Caco-2 (cell line): ENCODE measurements around the gene NCAPD3. TPM values are rescaled to one million over a fixed set of nuclear protein-coding genes. Genes with fewer than 3 reads are reported as not detected.

Source experiments
- BruUV-seq: library from RNA; stranded (reverse); fragments of 400-500 nt; replicated peaks from 2 replicates; lab custom pipeline; 2021; lab: Mats Ljungman, UMichigan
- CTCF ChIA-PET: fragments of 300-600 bp; sonication (Branson Sonifier 250); formaldehyde crosslinking; loops from one replicate; lab custom pipeline; 2022; ENCODE audit warnings: antibody characterized with exemption; lab: Charles Lee
- POLR2A ChIA-PET: fragments of 300-600 bp; sonication (Branson Sonifier 250); formaldehyde crosslinking; loops from one replicate; lab custom pipeline; 2022; ENCODE audit warnings: antibody characterized with exemption; lab: Charles Lee
- DNase-seq, 2 experiments: peaks; one replicate each; pipeline versions ENCODE4 v3.0.0 to v3.0.0-alpha.2; 2020 to 2022
- H3K27me3 ChIP-seq: replicated peaks from 2 replicates; pipeline ENCODE4 v1.6.0; 2011; ENCODE audit warnings: low read length; ENCODE audit not compliant: control insufficient read depth, insufficient read depth
- H3K36me3 ChIP-seq: 2 replicates; pipeline ENCODE4 v1.5.1; 2011; ENCODE audit warnings: low read length; ENCODE audit not compliant: control insufficient read depth, insufficient read depth
- H3K4me1 ChIP-seq: fragments of 250-450 bp; sonication (Bioruptor Pico); 2 replicates; pipeline ENCODE4 v1.5.1; 2020; ENCODE audit warnings: mild to moderate bottlenecking
- H3K4me3 ChIP-seq: 2 replicates; pipeline ENCODE4 v1.5.1; 2011; ENCODE audit warnings: low read depth, mild to moderate bottlenecking, control low read depth, low read length
- H3K9me3 ChIP-seq: fragments of 250-450 bp; sonication (Bioruptor Pico); 2 replicates; pipeline ENCODE4 v1.5.1; 2020; ENCODE audit warnings: mild to moderate bottlenecking, moderate library complexity
- H3K27ac Mint-ChIP-seq: one replicate; pipeline ENCODE4 v1.8.0; 2022; ENCODE audit warnings: mixed read lengths; ENCODE audit not compliant: unreplicated experiment
- H3K27me3 Mint-ChIP-seq: one replicate; pipeline ENCODE4 v1.8.0; 2022; ENCODE audit warnings: mixed read lengths; ENCODE audit not compliant: insufficient read depth, unreplicated experiment
- H3K36me3 Mint-ChIP-seq: one replicate; pipeline ENCODE4 v1.8.0; 2022; ENCODE audit warnings: mild to moderate bottlenecking, mixed read lengths; ENCODE audit not compliant: insufficient read depth, unreplicated experiment
- H3K4me1 Mint-ChIP-seq: one replicate; pipeline ENCODE4 v1.8.0; 2022; ENCODE audit warnings: low read depth, mixed read lengths; ENCODE audit not compliant: unreplicated experiment
- H3K4me3 Mint-ChIP-seq: one replicate; pipeline ENCODE4 v1.8.0; 2022; ENCODE audit warnings: mild to moderate bottlenecking, moderate library complexity, mixed read lengths; ENCODE audit not compliant: unreplicated experiment
- H3K9me3 Mint-ChIP-seq: one replicate; pipeline ENCODE4 v1.8.0; 2022; ENCODE audit warnings: mixed read lengths; ENCODE audit not compliant: unreplicated experiment
- intact Hi-C: fragments of 100-400 bp; cut with micrococcal nuclease; formaldehyde crosslinking; loops from one replicate; pipeline ENCODE4 v1.10.0; 2022; ENCODE audit not compliant: unreplicated experiment
- total RNA-seq: library from RNA; stranded (reverse); gene quantifications from 2 replicates; pipeline ENCODE4 v1.2.3, GENCODE V29; 2022
- TF ChIP-seq, protein P1 (sequence below), 2 experiments: fragments of 200-600 bp in 1 of 2; IDR thresholded peaks; 1 replicate in 1 of 2; 2 replicates in 1 of 2; pipeline versions ENCODE4 v1.5.1 to v1.8.0; 2011 to 2022; ENCODE audit warnings: antibody characterized with exemption in 1 of 2, control low read depth in 1 of 2, inconsistent platforms in 1 of 2, low read depth in 1 of 2, low read length in 1 of 2, mild to moderate bottlenecking in 1 of 2, moderate library complexity in 1 of 2; ENCODE audit not compliant: insufficient read depth in 1 of 2, severe bottlenecking in 1 of 2, unreplicated experiment in 1 of 2

NCAPD3 gene
- total RNA-seq, 1 experiment from 2014 or later = 108 TPM

DNA sequence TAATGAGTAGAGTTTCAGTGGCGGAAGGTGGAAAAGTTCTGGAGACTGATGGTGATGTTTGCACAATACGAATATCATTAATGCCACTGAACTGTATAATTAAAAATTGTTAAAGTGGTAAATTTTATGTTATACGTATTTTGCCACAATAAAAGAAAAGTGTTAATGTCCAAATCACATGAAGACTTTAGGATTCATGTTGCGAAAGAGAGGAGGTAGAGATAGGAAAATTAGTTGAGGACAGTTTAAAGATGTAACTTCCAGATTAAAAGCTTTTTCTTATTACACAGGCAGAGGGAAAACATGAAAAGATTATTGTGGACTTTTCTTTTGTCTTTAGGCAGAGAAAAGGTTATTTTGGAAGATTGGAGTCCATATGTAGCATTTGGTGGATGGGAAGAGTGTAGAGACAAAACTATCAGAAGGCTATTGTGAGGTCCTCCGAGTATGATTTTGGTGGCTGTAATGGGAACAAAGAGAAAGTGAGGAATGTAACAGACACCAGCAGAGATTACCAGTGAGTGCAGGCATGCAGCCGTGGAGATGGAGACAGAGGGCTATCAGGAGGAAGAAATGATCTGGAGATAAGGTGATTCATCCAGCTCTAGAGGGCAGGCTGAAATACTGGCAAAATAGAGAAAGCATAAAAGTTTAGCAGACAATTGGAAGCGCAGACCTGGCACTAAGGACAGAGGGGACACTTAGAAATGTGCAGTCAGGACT is 13.2 kb upstream of the NCAPD3 start:
- H3K4me3 ChIP-seq = no peak overlapping the region
- no peaks in the 10 kb centered on the region for H3K4me1 Mint-ChIP-seq
- CTCF ChIA-PET = interaction anchor here (0.5 kb wide), 1 partner anchor 73 kb away, joined by 4 read pairs; no protein-coding TSS in a partner anchor
- no peaks in the 10 kb centered on the region for H3K9me3 Mint-ChIP-seq
- TF ChIP-seq, protein P1, sequence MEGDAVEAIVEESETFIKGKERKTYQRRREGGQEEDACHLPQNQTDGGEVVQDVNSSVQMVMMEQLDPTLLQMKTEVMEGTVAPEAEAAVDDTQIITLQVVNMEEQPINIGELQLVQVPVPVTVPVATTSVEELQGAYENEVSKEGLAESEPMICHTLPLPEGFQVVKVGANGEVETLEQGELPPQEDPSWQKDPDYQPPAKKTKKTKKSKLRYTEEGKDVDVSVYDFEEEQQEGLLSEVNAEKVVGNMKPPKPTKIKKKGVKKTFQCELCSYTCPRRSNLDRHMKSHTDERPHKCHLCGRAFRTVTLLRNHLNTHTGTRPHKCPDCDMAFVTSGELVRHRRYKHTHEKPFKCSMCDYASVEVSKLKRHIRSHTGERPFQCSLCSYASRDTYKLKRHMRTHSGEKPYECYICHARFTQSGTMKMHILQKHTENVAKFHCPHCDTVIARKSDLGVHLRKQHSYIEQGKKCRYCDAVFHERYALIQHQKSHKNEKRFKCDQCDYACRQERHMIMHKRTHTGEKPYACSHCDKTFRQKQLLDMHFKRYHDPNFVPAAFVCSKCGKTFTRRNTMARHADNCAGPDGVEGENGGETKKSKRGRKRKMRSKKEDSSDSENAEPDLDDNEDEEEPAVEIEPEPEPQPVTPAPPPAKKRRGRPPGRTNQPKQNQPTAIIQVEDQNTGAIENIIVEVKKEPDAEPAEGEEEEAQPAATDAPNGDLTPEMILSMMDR (IDR thresholded peaks at IDR 0.05; ENCODE audit: insufficient read depth in 1 of 2, low read depth in 1 of 2, low read length in 1 of 2, severe bottlenecking in 1 of 2, unreplicated experiment in 1 of 2) = no peak
- POLR2A ChIA-PET = no interaction called here
- no peaks in the 10 kb centered on the region for H3K4me1 ChIP-seq
- no peaks in the 10 kb centered on the region for H3K27me3 Mint-ChIP-seq
- no TSS peak for BruUV-seq
- H3K4me3 Mint-ChIP-seq = no peak overlapping the region
- H3K9me3 ChIP-seq = no peaks in the 10 kb centered on the region
- intact Hi-C loops = no loop called here
- no peak overlapping the region for H3K27ac Mint-ChIP-seq
- DNase-seq = no peak
- 0 out of 2 replicates have a peak, but pooled peaks cover 4% of the 10 kb centered on the region for H3K36me3 ChIP-seq
- no peaks in the 10 kb centered on the region for H3K27me3 ChIP-seq
- H3K36me3 Mint-ChIP-seq = peaks cover 6% of the 10 kb centered on the region

DNA sequence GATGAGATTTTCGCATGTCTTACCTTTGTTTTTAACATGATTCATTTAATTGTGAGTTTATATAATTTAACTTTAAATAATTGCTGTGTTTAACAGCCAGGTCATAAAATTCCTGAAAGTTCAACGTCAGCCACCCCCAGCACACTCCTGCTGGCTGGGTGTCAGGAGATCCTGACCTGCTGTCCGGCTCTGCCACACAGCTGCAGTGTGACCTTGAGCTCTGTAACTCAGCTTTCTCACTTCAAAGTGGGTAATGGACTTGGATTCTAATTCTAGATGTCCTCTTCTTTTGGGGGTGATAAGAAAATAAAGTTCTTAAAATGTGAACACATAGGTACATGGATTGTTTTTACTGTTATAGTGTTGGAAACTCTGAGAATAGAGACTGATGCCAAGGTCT is 11.6 kb upstream of the NCAPD3 start:
- H3K36me3 ChIP-seq = 0 out of 2 replicates have a peak, but pooled peaks cover 4% of the 10 kb centered on the region
- H3K4me3 ChIP-seq = no peak overlapping the region
- Mint-ChIP-seq H3K9me3 (no peaks in the 10 kb centered on the region), H3K27me3 (no peaks in the 10 kb centered on the region), H3K27ac (no peak overlapping the region), H3K4me1 (peaks cover 7% of the 10 kb centered on the region), H3K36me3 (peaks cover 6% of the 10 kb centered on the region), H3K4me3 (no peak overlapping the region)
- POLR2A ChIA-PET = no interaction called here
- intact Hi-C loops = no loop called here
- DNase-seq = no peak
- CTCF ChIA-PET = no interaction called here
- H3K4me1 ChIP-seq = no peaks in the 10 kb centered on the region
- BruUV-seq = no TSS peak
- no peaks in the 10 kb centered on the region for H3K27me3 ChIP-seq
- no peaks in the 10 kb centered on the region for H3K9me3 ChIP-seq
- TF ChIP-seq, protein P1 (IDR thresholded peaks at IDR 0.05; ENCODE audit: insufficient read depth in 1 of 2, low read depth in 1 of 2, low read length in 1 of 2, severe bottlenecking in 1 of 2, unreplicated experiment in 1 of 2) = no peak

DNA sequence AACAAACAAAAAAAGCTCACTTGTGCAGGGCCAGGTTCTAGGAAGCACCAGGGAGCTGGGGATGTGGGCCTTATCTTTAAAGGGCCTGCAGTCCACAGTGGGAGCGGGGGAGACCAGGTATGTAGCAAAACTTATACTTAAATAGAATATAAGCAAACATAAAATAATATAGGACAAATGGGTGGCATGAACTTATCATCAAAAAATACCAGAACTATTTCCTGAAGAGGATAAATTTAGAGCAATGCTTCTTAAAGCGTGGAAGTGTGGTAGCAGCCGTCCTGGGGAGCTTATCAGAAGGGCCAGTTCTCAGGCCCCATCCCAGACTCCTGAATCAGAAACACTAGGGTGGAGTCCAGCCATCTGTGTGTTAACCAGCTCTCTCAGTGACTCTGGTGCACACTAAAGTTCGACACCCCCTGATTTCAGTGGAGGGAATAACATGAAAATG is 10.0 kb upstream of the NCAPD3 start:
- POLR2A ChIA-PET = no interaction called here
- Histone ChIP-seq H3K27me3 (no peaks in the 10 kb centered on the region), H3K4me1 (no peaks in the 10 kb centered on the region), H3K9me3 (no peaks in the 10 kb centered on the region), H3K36me3 (0 out of 2 replicates have a peak, but pooled peaks cover 1% of the 10 kb centered on the region), H3K4me3 (no peak overlapping the region)
- no peaks in the 10 kb centered on the region for H3K27me3 Mint-ChIP-seq
- peaks cover 15% of the 10 kb centered on the region for H3K4me1 Mint-ChIP-seq
- DNase-seq = no peak
- intact Hi-C loops = no loop called here
- TF ChIP-seq, protein P1 (IDR thresholded peaks at IDR 0.05; ENCODE audit: insufficient read depth in 1 of 2, low read depth in 1 of 2, low read length in 1 of 2, severe bottlenecking in 1 of 2, unreplicated experiment in 1 of 2) = no peak
- H3K9me3 Mint-ChIP-seq = no peaks in the 10 kb centered on the region
- no peak overlapping the region for H3K27ac Mint-ChIP-seq
- no TSS peak for BruUV-seq
- H3K36me3 Mint-ChIP-seq = peaks cover 6% of the 10 kb centered on the region
- H3K4me3 Mint-ChIP-seq = no peak overlapping the region
- CTCF ChIA-PET = no interaction called here
